Measurements from ENCODE around the gene C19orf44.
A peak's percentile ranks its signal among the peaks of the same experiment; 100 is the strongest.

Gene C19orf44

DNA sequence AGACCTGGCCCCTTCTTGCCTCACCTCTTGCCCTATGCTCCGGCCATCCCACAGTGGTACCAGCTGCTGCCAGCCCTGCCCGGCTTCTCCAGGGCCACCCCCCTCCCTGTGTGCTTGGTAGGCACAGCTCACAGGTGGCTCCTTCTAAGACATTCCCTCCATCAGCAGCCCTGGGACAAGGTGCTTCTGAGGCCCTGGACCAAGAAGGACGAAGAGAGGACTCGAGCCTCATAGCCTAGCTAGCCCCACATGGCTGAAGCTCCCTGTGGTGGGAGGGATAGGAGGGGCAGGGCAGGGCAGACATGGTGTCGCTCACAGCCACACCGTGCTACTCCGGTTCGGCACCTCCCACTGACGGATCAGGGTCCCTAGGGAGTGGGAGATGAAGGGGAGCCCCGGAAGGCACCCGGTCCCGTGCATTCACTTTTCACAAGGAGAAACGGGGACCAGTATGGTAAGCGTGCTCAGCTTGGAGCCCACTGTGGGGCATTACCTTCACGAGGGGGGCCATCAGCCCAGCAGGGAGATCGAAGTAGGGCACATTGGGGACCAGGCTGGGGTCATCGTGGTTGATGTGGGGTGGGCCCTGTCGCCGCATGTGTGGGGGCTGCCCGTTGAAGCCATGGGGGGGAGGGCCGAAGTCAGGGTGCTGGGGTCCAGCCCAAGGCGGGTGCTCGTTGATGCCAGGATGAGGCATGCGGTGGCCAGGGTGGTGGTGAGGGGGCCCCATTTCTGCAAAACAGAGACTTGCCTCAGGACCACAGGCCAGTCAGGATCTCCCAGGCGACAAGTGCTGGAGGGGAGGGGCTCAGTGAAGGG lies 26.6 kb downstream of the C19orf44 start:
- Histone ChIP-seq H3K4me2 (ENCODE audit: low read length) (no peak overlapping the region), H3K79me2 (ENCODE audit: control insufficient read depth, insufficient read depth, low read length) (no peaks in the 10 kb centered on the region), H4K5ac (ENCODE audit: low read length) (no peak overlapping the region), H2BK120ac (ENCODE audit: low read depth, low read length) (no peak overlapping the region), H2BK5ac (ENCODE audit: low read length) (no peak overlapping the region), H3K18ac (ENCODE audit: low read length) (no peak overlapping the region), H3K4me1 (ENCODE audit: control insufficient read depth, low read depth, low read length) (no peaks in the 10 kb centered on the region), H3K56ac (ENCODE audit: low read length) (no peak overlapping the region), H3K4me3 (ENCODE audit: low read length) (no peak overlapping the region), H3K79me1 (ENCODE audit: low read length) (peaks cover under 1% of the 10 kb centered on the region), H3K9ac (ENCODE audit: low read length) (no peak overlapping the region), H3K36me3 (ENCODE audit: control insufficient read depth, insufficient read depth, low read length) (peaks cover 22% of the 10 kb centered on the region), H3K27me3 (ENCODE audit: insufficient read depth, low read length, poor library complexity) (no peaks in the 10 kb centered on the region), H3K23ac (ENCODE audit: low read length) (no peak overlapping the region), H2AK5ac (ENCODE audit: low read length) (no peak overlapping the region), H3K4ac (ENCODE audit: low read depth, low read length) (no peak overlapping the region), H3K27ac (ENCODE audit: low read depth, low read length) (no peak overlapping the region), H2BK15ac (replicated peaks; ENCODE audit: low read depth) (no peak overlapping the region), H4K8ac (ENCODE audit: low read depth, low read length) (no peak overlapping the region)
- no CpG with 5 or more reads among the region's 25 CpGs for WGBS (ENCODE audit: extremely low coverage, insufficient coverage, low lambda C conversion rate)
- no peak for DNase-seq

DNA sequence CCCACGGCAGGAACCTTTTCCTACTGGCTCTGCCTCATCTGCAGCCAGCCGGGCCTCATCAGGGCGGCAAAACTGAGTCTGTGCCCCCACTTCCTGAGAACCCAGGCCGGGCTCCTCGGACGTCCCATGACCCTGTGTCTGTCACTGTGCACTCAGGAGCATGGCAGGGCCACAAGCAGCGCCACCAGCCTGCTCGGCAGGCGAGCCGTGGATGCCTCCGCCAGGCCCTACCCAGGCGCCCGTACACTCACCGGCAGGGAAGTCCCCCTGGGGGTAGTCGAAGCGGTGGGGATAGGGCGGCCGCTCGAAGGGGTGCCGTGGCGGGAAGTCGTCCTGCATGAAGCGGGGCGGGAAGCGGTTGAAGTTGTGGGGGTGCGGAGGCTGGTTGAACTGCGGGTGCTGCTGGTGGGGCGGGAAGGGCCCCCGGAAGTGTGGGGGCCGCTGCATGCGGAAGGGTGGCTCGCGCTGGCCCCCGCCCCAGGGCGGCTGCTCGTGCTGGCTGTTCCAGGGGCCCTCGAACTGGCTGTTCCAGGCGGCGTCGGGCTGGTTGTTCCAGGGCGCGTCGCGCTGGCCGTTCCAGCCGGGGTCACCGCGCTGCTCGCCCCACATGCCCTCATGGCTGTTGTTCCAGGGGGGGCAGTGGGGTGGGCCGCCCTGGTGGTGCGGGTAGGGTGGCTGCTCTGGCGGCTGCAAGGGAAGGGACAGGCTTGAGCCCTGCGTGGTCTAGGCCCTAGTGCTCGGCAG lies 29.0 kb downstream of the C19orf44 start:
- Histone ChIP-seq H3K79me1 (ENCODE audit: low read length) (peaks cover 2% of the 10 kb centered on the region), H3K56ac (ENCODE audit: low read length) (no peak overlapping the region), H2BK120ac (ENCODE audit: low read depth, low read length) (no peak overlapping the region), H3K4ac (ENCODE audit: low read depth, low read length) (no peak overlapping the region), H3K4me2 (ENCODE audit: low read length) (no peak overlapping the region), H2BK15ac (replicated peaks; ENCODE audit: low read depth) (no peak overlapping the region), H3K9ac (ENCODE audit: low read length) (no peak overlapping the region), H3K79me2 (ENCODE audit: control insufficient read depth, insufficient read depth, low read length) (no peaks in the 10 kb centered on the region), H3K18ac (ENCODE audit: low read length) (no peak overlapping the region), H4K8ac (ENCODE audit: low read depth, low read length) (no peak overlapping the region), H2AK5ac (ENCODE audit: low read length) (no peak overlapping the region), H3K4me1 (ENCODE audit: control insufficient read depth, low read depth, low read length) (no peaks in the 10 kb centered on the region), H3K27ac (ENCODE audit: low read depth, low read length) (no peak overlapping the region), H3K4me3 (ENCODE audit: low read length) (no peak overlapping the region), H2BK5ac (ENCODE audit: low read length) (no peak overlapping the region), H3K27me3 (ENCODE audit: insufficient read depth, low read length, poor library complexity) (no peaks in the 10 kb centered on the region), H4K5ac (ENCODE audit: low read length) (no peak overlapping the region), H3K23ac (ENCODE audit: low read length) (no peak overlapping the region), H3K36me3 (ENCODE audit: control insufficient read depth, insufficient read depth, low read length) (peaks cover 25% of the 10 kb centered on the region)
- no CpG with 5 or more reads among the region's 54 CpGs for WGBS (ENCODE audit: extremely low coverage, insufficient coverage, low lambda C conversion rate)
- DNase-seq: no peak

DNA sequence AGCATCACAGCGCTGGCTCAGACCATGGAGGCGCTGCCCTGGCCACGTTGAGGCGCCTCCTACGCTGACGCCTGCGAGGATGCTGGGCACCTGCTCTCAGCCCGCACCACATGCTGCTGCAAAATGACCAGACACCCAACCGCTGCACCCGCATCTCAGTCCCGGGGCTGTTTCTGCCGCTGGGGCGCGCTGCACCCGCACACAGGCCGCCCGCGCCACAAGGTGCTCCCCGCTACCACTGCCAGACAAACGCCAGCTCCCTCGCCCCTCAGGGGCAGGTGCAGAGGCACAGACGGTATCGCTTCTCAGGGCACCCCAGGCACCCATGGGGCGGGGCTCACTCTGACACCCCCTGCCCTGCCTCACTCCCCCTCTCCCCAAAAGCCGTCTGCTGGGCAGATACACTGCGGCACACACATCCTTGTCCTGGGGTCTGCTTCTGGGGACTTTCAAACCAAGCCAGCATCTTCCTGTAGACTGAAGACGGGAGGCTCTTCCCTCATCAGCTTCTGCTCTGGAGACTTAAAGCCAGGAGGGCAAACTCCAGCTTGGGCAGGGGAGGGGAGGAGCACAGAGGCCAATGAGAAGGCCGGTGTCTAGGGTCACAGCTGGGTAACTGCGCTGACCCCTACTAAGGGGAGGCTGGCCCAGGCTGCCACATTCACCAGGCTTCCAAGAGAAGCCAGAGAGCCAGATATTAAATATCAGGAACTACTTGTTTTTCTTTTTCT lies 29.7 kb downstream of the C19orf44 start:
- no peak overlapping the region for H3K18ac ChIP-seq (ENCODE audit: low read length)
- H3K4me2 ChIP-seq (ENCODE audit: low read length): no peak overlapping the region
- H2AK5ac ChIP-seq (ENCODE audit: low read length): no peak overlapping the region
- no CpG with 5 or more reads among the region's 29 CpGs for WGBS (ENCODE audit: extremely low coverage, insufficient coverage, low lambda C conversion rate)
- DNase-seq: no peak
- no peak overlapping the region for H2BK15ac ChIP-seq (replicated peaks; ENCODE audit: low read depth)
- H3K9ac ChIP-seq (ENCODE audit: low read length): no peak overlapping the region
- no peak overlapping the region for H3K56ac ChIP-seq (ENCODE audit: low read length)
- H3K4me1 ChIP-seq (ENCODE audit: control insufficient read depth, low read depth, low read length): no peaks in the 10 kb centered on the region
- no peaks in the 10 kb centered on the region for H3K27me3 ChIP-seq (ENCODE audit: insufficient read depth, low read length, poor library complexity)
- H3K79me1 ChIP-seq (ENCODE audit: low read length): peaks cover 2% of the 10 kb centered on the region
- H4K5ac ChIP-seq (ENCODE audit: low read length): no peak overlapping the region
- H2BK5ac ChIP-seq (ENCODE audit: low read length): no peak overlapping the region
- H3K27ac ChIP-seq (ENCODE audit: low read depth, low read length): no peak overlapping the region
- H2BK120ac ChIP-seq (ENCODE audit: low read depth, low read length): no peak overlapping the region
- H4K8ac ChIP-seq (ENCODE audit: low read depth, low read length): no peak overlapping the region
- no peak overlapping the region for H3K23ac ChIP-seq (ENCODE audit: low read length)
- peaks cover 26% of the 10 kb centered on the region for H3K36me3 ChIP-seq (ENCODE audit: control insufficient read depth, insufficient read depth, low read length)
- H3K4me3 ChIP-seq (ENCODE audit: low read length): no peak overlapping the region
- H3K79me2 ChIP-seq (ENCODE audit: control insufficient read depth, insufficient read depth, low read length): no peaks in the 10 kb centered on the region
- no peak overlapping the region for H3K4ac ChIP-seq (ENCODE audit: low read depth, low read length)

DNA sequence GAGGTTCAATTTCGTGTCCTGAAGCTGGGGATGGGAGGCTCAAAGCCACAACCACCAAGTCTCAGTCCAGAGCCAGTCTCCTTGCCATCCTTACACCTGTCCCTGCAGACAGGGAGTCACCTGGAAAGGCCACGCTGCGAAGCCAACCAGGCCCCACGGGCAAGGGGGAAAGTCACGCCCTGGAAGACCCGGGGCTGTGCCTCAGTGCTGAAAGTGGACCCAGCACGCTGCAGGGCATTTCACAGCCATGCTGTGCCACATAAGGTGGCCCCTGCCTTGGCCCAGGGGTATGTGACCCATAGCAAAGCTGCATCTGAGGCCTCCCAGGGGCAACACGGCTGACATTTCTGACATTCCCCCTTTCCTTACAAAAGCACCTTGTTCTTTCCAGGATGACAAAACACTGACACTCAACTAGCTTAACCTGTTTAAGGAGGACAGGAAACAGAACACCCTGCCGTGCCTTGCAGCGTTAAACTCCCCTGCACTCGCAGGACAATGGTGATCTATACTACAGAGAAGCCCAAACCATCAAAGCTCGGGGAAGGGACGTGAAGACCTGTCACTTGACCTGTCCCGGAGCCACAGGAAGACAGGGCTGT lies 31.2 kb downstream of the C19orf44 start:
- H3K27ac ChIP-seq (ENCODE audit: low read depth, low read length): no peak overlapping the region
- no peak overlapping the region for H4K5ac ChIP-seq (ENCODE audit: low read length)
- H3K27me3 ChIP-seq (ENCODE audit: insufficient read depth, low read length, poor library complexity): no peaks in the 10 kb centered on the region
- H4K8ac ChIP-seq (ENCODE audit: low read depth, low read length): no peak overlapping the region
- WGBS (ENCODE audit: extremely low coverage, insufficient coverage, low lambda C conversion rate): no CpG with 5 or more reads among the region's 14 CpGs
- no peak overlapping the region for H3K4me3 ChIP-seq (ENCODE audit: low read length)
- no peaks in the 10 kb centered on the region for H3K4me1 ChIP-seq (ENCODE audit: control insufficient read depth, low read depth, low read length)
- no peak overlapping the region for H2BK5ac ChIP-seq (ENCODE audit: low read length)
- no peak overlapping the region for H2AK5ac ChIP-seq (ENCODE audit: low read length)
- H2BK15ac ChIP-seq (replicated peaks; ENCODE audit: low read depth): no peak overlapping the region
- no peak overlapping the region for H3K56ac ChIP-seq (ENCODE audit: low read length)
- H3K9ac ChIP-seq (ENCODE audit: low read length): no peak overlapping the region
- H3K36me3 ChIP-seq (ENCODE audit: control insufficient read depth, insufficient read depth, low read length): peaks cover 29% of the 10 kb centered on the region
- H3K4ac ChIP-seq (ENCODE audit: low read depth, low read length): no peak overlapping the region
- no peaks in the 10 kb centered on the region for H3K79me2 ChIP-seq (ENCODE audit: control insufficient read depth, insufficient read depth, low read length)
- H2BK120ac ChIP-seq (ENCODE audit: low read depth, low read length): no peak overlapping the region
- H3K79me1 ChIP-seq (ENCODE audit: low read length): peaks cover 2% of the 10 kb centered on the region
- no peak for DNase-seq
- no peak overlapping the region for H3K4me2 ChIP-seq (ENCODE audit: low read length)
- H3K23ac ChIP-seq (ENCODE audit: low read length): no peak overlapping the region
- no peak overlapping the region for H3K18ac ChIP-seq (ENCODE audit: low read length)

DNA sequence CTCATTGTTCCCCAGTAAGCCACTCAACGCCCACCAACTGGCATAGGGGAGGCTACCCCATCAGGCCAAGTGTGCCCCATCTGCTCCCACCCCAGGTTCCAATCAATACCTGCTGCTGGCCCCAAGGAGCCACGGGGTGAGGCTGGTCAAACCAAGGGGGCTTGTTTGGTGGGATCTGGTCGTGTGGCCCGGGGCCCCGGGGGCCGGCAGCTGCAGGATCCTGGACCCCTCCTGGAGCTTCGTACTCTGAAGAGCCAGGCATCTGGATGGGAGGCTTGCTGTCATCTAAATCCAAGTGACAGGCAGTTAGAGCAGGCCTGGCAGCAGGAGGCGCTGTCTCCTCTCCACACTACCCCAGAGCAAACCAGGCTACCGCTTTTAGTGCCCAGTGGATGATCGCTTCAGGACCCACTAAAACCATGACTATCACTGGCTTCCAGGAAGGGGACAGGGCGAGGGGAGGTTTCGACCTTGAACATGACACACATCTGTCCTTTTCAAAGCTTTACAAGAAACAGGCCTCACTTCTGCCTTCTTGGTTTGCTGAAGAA lies 31.9 kb downstream of the C19orf44 start:
- no peak overlapping the region for H3K4me3 ChIP-seq (ENCODE audit: low read length)
- H3K56ac ChIP-seq (ENCODE audit: low read length): no peak overlapping the region
- no peaks in the 10 kb centered on the region for H3K27me3 ChIP-seq (ENCODE audit: insufficient read depth, low read length, poor library complexity)
- H2BK5ac ChIP-seq (ENCODE audit: low read length): no peak overlapping the region
- H3K4ac ChIP-seq (ENCODE audit: low read depth, low read length): no peak overlapping the region
- no peaks in the 10 kb centered on the region for H3K79me2 ChIP-seq (ENCODE audit: control insufficient read depth, insufficient read depth, low read length)
- no peak overlapping the region for H4K8ac ChIP-seq (ENCODE audit: low read depth, low read length)
- DNase-seq: peak; percentile 55
- H3K23ac ChIP-seq (ENCODE audit: low read length): no peak overlapping the region
- H3K9ac ChIP-seq (ENCODE audit: low read length): no peak overlapping the region
- no peak overlapping the region for H2BK120ac ChIP-seq (ENCODE audit: low read depth, low read length)
- H2AK5ac ChIP-seq (ENCODE audit: low read length): no peak overlapping the region
- no peak overlapping the region for H3K27ac ChIP-seq (ENCODE audit: low read depth, low read length)
- no peaks in the 10 kb centered on the region for H3K4me1 ChIP-seq (ENCODE audit: control insufficient read depth, low read depth, low read length)
- no peak overlapping the region for H3K18ac ChIP-seq (ENCODE audit: low read length)
- H4K5ac ChIP-seq (ENCODE audit: low read length): no peak overlapping the region
- peaks cover 2% of the 10 kb centered on the region for H3K79me1 ChIP-seq (ENCODE audit: low read length)
- no CpG with 5 or more reads among the region's 12 CpGs for WGBS (ENCODE audit: extremely low coverage, insufficient coverage, low lambda C conversion rate)
- no peak overlapping the region for H3K4me2 ChIP-seq (ENCODE audit: low read length)
- peaks cover 29% of the 10 kb centered on the region for H3K36me3 ChIP-seq (ENCODE audit: control insufficient read depth, insufficient read depth, low read length)
- H2BK15ac ChIP-seq (replicated peaks; ENCODE audit: low read depth): no peak overlapping the region

Measured in mesendoderm (in vitro differentiated cells).